H1 (cell line): ENCODE data around the gene KCNA4. TPM values are rescaled to one million over a fixed set of nuclear protein-coding genes. Genes with fewer than 3 reads are reported as not detected.

Experiments used
- CTCF ChIA-PET: fragments of 300-600 bp; sonication (Branson Sonifier 250); formaldehyde crosslinking; loops from one replicate; lab custom pipeline; 2021; ENCODE audit not compliant: partially characterized antibody; lab: Charles Lee
- POLR2A ChIA-PET: fragments of 300-600 bp; sonication (Branson Sonifier 250); formaldehyde crosslinking; loops from one replicate; lab custom pipeline; 2021; ENCODE audit warnings: inconsistent platforms; ENCODE audit not compliant: partially characterized antibody; lab: Charles Lee
- DNase-seq, 2 experiments: peaks; one replicate each; pipeline versions ENCODE4 v3.0.0 to v3.0.0-alpha.2; 2010 to 2022; ENCODE audit warnings: low spot score in 2 of 2, low read depth in 1 of 2, mixed read lengths in 1 of 2
- FAIRE-seq: peaks from 2 replicates; lab custom pipeline; 2011; peaks lifted over from hg19 to GRCh38; lab: Jason Lieb, UNC
- H2AFZ ChIP-seq: 2 replicates; pipeline ENCODE4 v1.8.1; 2012; ENCODE audit warnings: low read length, inconsistent platforms
- H2AK5ac ChIP-seq: 2 replicates; pipeline ENCODE4 v1.6.1; 2013; ENCODE audit warnings: low read depth, low read length
- H2BK120ac ChIP-seq: replicated peaks from 2 replicates; pipeline ENCODE3; 2013; ENCODE audit warnings: low read depth, low read length, inconsistent platforms
- H2BK12ac ChIP-seq: 2 replicates; pipeline ENCODE4 v1.6.1; 2013; ENCODE audit warnings: low read depth, low read length
- H2BK15ac ChIP-seq: 2 replicates; pipeline ENCODE4 v1.6.1; 2013; ENCODE audit warnings: low read length
- H2BK20ac ChIP-seq: 2 replicates; pipeline ENCODE4 v1.6.1; 2013; ENCODE audit warnings: low read length
- H2BK5ac ChIP-seq: 2 replicates; pipeline ENCODE4 v1.6.1; 2013; ENCODE audit warnings: low read depth, low read length
- H3K14ac ChIP-seq: 2 replicates; pipeline ENCODE4 v1.6.1; 2013; ENCODE audit warnings: inconsistent platforms; ENCODE audit not compliant: insufficient read length
- H3K18ac ChIP-seq: 2 replicates; pipeline ENCODE4 v1.6.1; 2013; ENCODE audit warnings: low read length; ENCODE audit errors: extremely low read depth
- H3K23ac ChIP-seq: 2 replicates; pipeline ENCODE4 v1.6.1; 2013; ENCODE audit warnings: inconsistent platforms; ENCODE audit not compliant: insufficient read length
- H3K23me2 ChIP-seq: 2 replicates; pipeline ENCODE4 v1.6.1; 2013; ENCODE audit warnings: low read depth, low read length
- H3K27ac ChIP-seq: 2 replicates; pipeline ENCODE4 v1.6.1; 2011; ENCODE audit warnings: low read depth, low read length, inconsistent platforms
- H3K27me3 ChIP-seq, 4 experiments: replicated peaks in 1 of 4; 1 replicate in 1 of 4; 2 replicates in 3 of 4; pipeline versions ENCODE4 v1.6.1 to v1.8.1; 2011 to 2013; ENCODE audit warnings: low read length in 3 of 4, mild to moderate bottlenecking in 3 of 4, inconsistent platforms in 2 of 4, mixed read lengths in 2 of 4, moderate library complexity in 1 of 4; ENCODE audit not compliant: control insufficient read depth in 3 of 4, insufficient read depth in 3 of 4; ENCODE audit errors: extremely low read depth in 1 of 4
- H3K36me3 ChIP-seq, 4 experiments: 2 replicates each; pipeline versions ENCODE4 v1.6.1 to v1.8.1; 2011 to 2013; ENCODE audit warnings: mild to moderate bottlenecking in 4 of 4, low read length in 3 of 4, moderate library complexity in 2 of 4, control low read depth in 1 of 4, inconsistent platforms in 1 of 4; ENCODE audit not compliant: insufficient read depth in 4 of 4, control insufficient read depth in 2 of 4
- H3K4ac ChIP-seq: replicated peaks from 2 replicates; pipeline ENCODE3; 2013; ENCODE audit warnings: low read length, low read depth, mixed read lengths, inconsistent platforms; ENCODE audit not compliant: insufficient read length
- H3K4me1 ChIP-seq, 4 experiments: replicated peaks in 1 of 4; 1 replicate in 1 of 4; 2 replicates in 3 of 4; pipeline versions ENCODE4 v1.6.1 to v1.8.1; 2011 to 2013; ENCODE audit warnings: low read length in 3 of 4, inconsistent platforms in 2 of 4, mixed read lengths in 1 of 4; ENCODE audit not compliant: insufficient read depth in 4 of 4, control insufficient read depth in 3 of 4
- H3K4me2 ChIP-seq, 2 experiments: 2 replicates each; pipeline versions ENCODE4 v1.6.1 to v1.8.1; 2011 to 2013; ENCODE audit warnings: low read depth in 2 of 2, low read length in 2 of 2, control low read depth in 1 of 2, inconsistent platforms in 1 of 2, mild to moderate bottlenecking in 1 of 2; ENCODE audit not compliant: insufficient read depth in 1 of 2
- H3K4me3 ChIP-seq, 4 experiments: fragments of 200-600, 300-600 bp in 1 of 4; sonication (generic), shearing (Covaris generic), sonication (Bioruptor Twin) in 1 of 4; 2 replicates each; pipeline versions ENCODE4 v1.5.1 to v1.8.1; 2011 to 2016; ENCODE audit warnings: low read length in 4 of 4, low read depth in 3 of 4, control low read depth in 2 of 4, inconsistent platforms in 2 of 4, mild to moderate bottlenecking in 2 of 4, mixed read lengths in 1 of 4, moderate library complexity in 1 of 4; ENCODE audit not compliant: insufficient read depth in 2 of 4; ENCODE audit errors: extremely low read depth in 1 of 4
- H3K56ac ChIP-seq: replicated peaks from 2 replicates; pipeline ENCODE3; 2013; ENCODE audit warnings: low read depth, mild to moderate bottlenecking, mixed read lengths, low read length, inconsistent platforms; ENCODE audit not compliant: insufficient read length
- H3K79me1 ChIP-seq: 2 replicates; pipeline ENCODE4 v1.6.1; 2013; ENCODE audit warnings: low read depth, low read length, control low read depth
- H3K79me2 ChIP-seq, 2 experiments: 2 replicates each; pipeline versions ENCODE4 v1.6.1 to v1.8.1; 2012 to 2013; ENCODE audit warnings: low read length in 2 of 2, mild to moderate bottlenecking in 2 of 2, inconsistent platforms in 1 of 2; ENCODE audit not compliant: insufficient read depth in 2 of 2, control insufficient read depth in 1 of 2
- H3K9ac ChIP-seq, 4 experiments: replicated peaks in 1 of 4; 1 replicate in 1 of 4; 2 replicates in 3 of 4; pipeline versions ENCODE4 v1.6.1 to v1.8.1; 2011 to 2013; ENCODE audit warnings: low read depth in 3 of 4, low read length in 3 of 4, control low read depth in 2 of 4, mild to moderate bottlenecking in 2 of 4, moderate library complexity in 2 of 4, inconsistent platforms in 1 of 4; ENCODE audit errors: extremely low read depth in 1 of 4
- H3K9me3 ChIP-seq, 2 experiments: 2 replicates each; pipeline versions ENCODE4 v1.6.1 to v1.8.1; 2012 to 2013; ENCODE audit warnings: mild to moderate bottlenecking in 2 of 2, moderate library complexity in 2 of 2, control low read depth in 1 of 2, inconsistent platforms in 1 of 2, low read depth in 1 of 2, low read length in 1 of 2, mixed read lengths in 1 of 2; ENCODE audit not compliant: insufficient read depth in 2 of 2
- H4K20me1 ChIP-seq, 2 experiments: replicated peaks in 1 of 2; 2 replicates each; pipeline versions ENCODE3 to v1.8.1; 2011 to 2013; ENCODE audit warnings: inconsistent platforms in 2 of 2, low read length in 2 of 2, mild to moderate bottlenecking in 1 of 2; ENCODE audit not compliant: insufficient read depth in 2 of 2, control insufficient read depth in 1 of 2
- H4K5ac ChIP-seq: 2 replicates; pipeline ENCODE4 v1.6.1; 2013; ENCODE audit warnings: low read length, low read depth, mixed read lengths, inconsistent platforms; ENCODE audit not compliant: insufficient read length
- H4K8ac ChIP-seq: 2 replicates; pipeline ENCODE4 v1.8.0; 2013; ENCODE audit warnings: mild to moderate bottlenecking, moderate library complexity, low read length, inconsistent platforms; ENCODE audit not compliant: insufficient read depth; ENCODE audit errors: extremely low read depth
- H4K91ac ChIP-seq: replicated peaks from 2 replicates; pipeline ENCODE3; 2013; ENCODE audit warnings: low read length, mixed read lengths, inconsistent platforms; ENCODE audit not compliant: insufficient read length
- CHD1 ChIP-seq: IDR thresholded peaks from 2 replicates; pipeline ENCODE4 v1.6.1; 2012; ENCODE audit warnings: low read depth, low read length, improper control_type of control experiment
- CREB1 ChIP-seq: IDR thresholded peaks from 2 replicates; pipeline ENCODE4 v1.6.1; 2012; ENCODE audit warnings: inconsistent platforms
- EP300 ChIP-seq, 2 experiments: IDR thresholded peaks; 1 replicate in 1 of 2; 2 replicates in 1 of 2; pipeline ENCODE4 v1.6.1; 2011 to 2012; ENCODE audit warnings: low read depth in 2 of 2, low read length in 2 of 2, mild to moderate bottlenecking in 2 of 2, borderline replicate concordance in 1 of 2, inconsistent platforms in 1 of 2, moderate library complexity in 1 of 2
- GTF2F1 ChIP-seq: IDR thresholded peaks from 2 replicates; pipeline ENCODE4 v1.6.1; 2012; ENCODE audit warnings: low read depth, low read length, improper control_type of control experiment, borderline replicate concordance
- KDM5A ChIP-seq: fragments of 200-600 bp; IDR thresholded peaks from 2 replicates; pipeline ENCODE4 v1.7.1; 2012; ENCODE audit warnings: mild to moderate bottlenecking, low read length, inconsistent platforms, mixed read lengths
- PHF8 ChIP-seq: fragments of 200-600 bp; sonication (generic); conservative IDR thresholded peaks from 2 replicates; pipeline ENCODE4 v1.7.1; 2012; ENCODE audit warnings: low read depth, mild to moderate bottlenecking, inconsistent platforms, low read length, moderate library complexity
- SIRT6 ChIP-seq: IDR thresholded peaks from one replicate; pipeline ENCODE4 v1.7.1; 2012; ENCODE audit warnings: low read length, inconsistent platforms
- SIX5 ChIP-seq: IDR thresholded peaks from 2 replicates; pipeline ENCODE4 v1.6.1; 2011; ENCODE audit warnings: mild to moderate bottlenecking, low read depth, low read length
- WGBS, 2 experiments: shearing (Covaris generic) in 1 of 2; methylation state at CpG; one replicate each; pipeline versions ENCODE4 v1.1.6 to v1.1.7; 2013 to 2015; ENCODE audit warnings: low lambda C conversion rate in 2 of 2, mixed read lengths in 2 of 2, inconsistent platforms in 1 of 2, low coverage in 1 of 2, missing lambda C conversion rate in 1 of 2; ENCODE audit not compliant: insufficient replicate concordance in 2 of 2, insufficient coverage in 1 of 2, insufficient read length in 1 of 2; ENCODE audit errors: extremely low coverage in 1 of 2, missing lambda C conversion rate in 1 of 2; 5-methylcytosine and 5-hydroxymethylcytosine counted together
- polyA plus RNA-seq, 7 experiments: library from polyadenylated mRNA; depleted of rRNA in 3 of 7; stranded (reverse) in 5 of 7; unstranded in 2 of 7; fragments of >200 nt in 5 of 7; fragments of 200-250 nt in 2 of 7; gene quantifications; 1 replicate in 5 of 7; 2 replicates in 1 of 7; 4 replicates in 1 of 7; pipeline versions ENCODE4 v1.2.1 to v1.2.3, GENCODE V29; 2011 to 2013; ENCODE audit warnings: missing spikeins in 2 of 7, mixed read lengths in 2 of 7
- total RNA-seq: library from RNA; stranded (reverse); fragmentation: NEBNext Ultra II Directional; extraction: Animal tissue kit (Norgen Biotek cat#: 25700); gene quantifications from 2 replicates; pipeline ENCODE4 v1.2.1, GENCODE V29; 2021
- TF ChIP-seq, protein P1 (sequence below): IDR thresholded peaks from 2 replicates; pipeline ENCODE4 v1.6.1; 2012; ENCODE audit warnings: low read length, inconsistent platforms

KCNA4 gene
- total and polyA plus RNA-seq, 2 of the 8 experiments (the other 6 are each of a cell fraction or from before 2014, with no cell fraction given), result not detected

- no peak for DNase-seq
- ChIA-PET CTCF (interaction anchor here (0.6 to 4.7 kb wide), 21 partner anchors 8 to 874 kb away, joined by 3 to 30 read pairs (median 4); no protein-coding TSS in a partner anchor), POLR2A (no interaction called here)
- no peak overlapping the region for H4K91ac ChIP-seq
- H2BK15ac ChIP-seq, result no peak overlapping the region
- no peak overlapping the region for H4K5ac ChIP-seq
- H3K36me3 ChIP-seq, result no peaks in the 10 kb centered on the region
- no peak overlapping the region for H3K4me3 ChIP-seq
- no peaks in the 10 kb centered on the region for H4K20me1 ChIP-seq
- no peak overlapping the region for H3K9ac ChIP-seq
- no peak overlapping the region for H3K4me2 ChIP-seq
- no peaks in the 10 kb centered on the region for H3K27me3 ChIP-seq
- H3K4me1 ChIP-seq, result peaks cover 2 to 10% (median 6%) of the 10 kb centered on the region in 4 experiments; a peak in 6 of 7 replicates
- no peak overlapping the region for H3K56ac ChIP-seq
- FAIRE-seq, result no peak
- H3K18ac ChIP-seq, result no peak overlapping the region
- H3K23me2 ChIP-seq, result no peaks in the 10 kb centered on the region; the same call in 1 of the 2 replicates
- H3K27ac ChIP-seq, result no peak overlapping the region
- no peak overlapping the region for H2BK20ac ChIP-seq
- no peak overlapping the region for H2BK5ac ChIP-seq
- H2AK5ac ChIP-seq, result no peak overlapping the region
- H2BK120ac ChIP-seq, result no peak overlapping the region
- H2AFZ ChIP-seq, result no peak overlapping the region
- H3K79me1 ChIP-seq, result no peaks in the 10 kb centered on the region
- no peak overlapping the region for H3K14ac ChIP-seq
- H4K8ac ChIP-seq, result no peak overlapping the region
- no peaks in the 10 kb centered on the region for H3K9me3 ChIP-seq
- no peak overlapping the region for H2BK12ac ChIP-seq
- TF ChIP-seq CREB1 (no peak), EP300 (IDR thresholded peaks at IDR 0.05; ENCODE audit: borderline replicate concordance in 1 of 2, low read depth in 2 of 2, low read length in 2 of 2) (no peak), SIX5 (no peak), GTF2F1 (no peak), CHD1 (no peak), PHF8 (no peak), SIRT6 (no peak), KDM5A (no peak)
- TF ChIP-seq, protein P1, sequence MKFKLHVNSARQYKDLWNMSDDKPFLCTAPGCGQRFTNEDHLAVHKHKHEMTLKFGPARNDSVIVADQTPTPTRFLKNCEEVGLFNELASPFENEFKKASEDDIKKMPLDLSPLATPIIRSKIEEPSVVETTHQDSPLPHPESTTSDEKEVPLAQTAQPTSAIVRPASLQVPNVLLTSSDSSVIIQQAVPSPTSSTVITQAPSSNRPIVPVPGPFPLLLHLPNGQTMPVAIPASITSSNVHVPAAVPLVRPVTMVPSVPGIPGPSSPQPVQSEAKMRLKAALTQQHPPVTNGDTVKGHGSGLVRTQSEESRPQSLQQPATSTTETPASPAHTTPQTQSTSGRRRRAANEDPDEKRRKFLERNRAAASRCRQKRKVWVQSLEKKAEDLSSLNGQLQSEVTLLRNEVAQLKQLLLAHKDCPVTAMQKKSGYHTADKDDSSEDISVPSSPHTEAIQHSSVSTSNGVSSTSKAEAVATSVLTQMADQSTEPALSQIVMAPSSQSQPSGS, result no peak
- no peaks in the 10 kb centered on the region for H3K79me2 ChIP-seq
- 96% methylated on average over 2 of the region's 2 CpGs; no CpG with 5 or more reads in 1 of the 2 experiments for WGBS, 2 experiments
- no peak overlapping the region for H3K23ac ChIP-seq
- H3K4ac ChIP-seq, result no peak overlapping the region
These were observed 53.8 kb downstream of the KCNA4 start for GRCh38 chr11:29963036-29963435.
